H9 (cell line): ENCODE results near the gene ACP4. TPM values are rescaled to one million over a fixed set of nuclear protein-coding genes. Genes with fewer than 3 reads are reported as not detected.

Source experiments
- DNase-seq: peaks from one replicate; pipeline ENCODE4 v3.0.0-alpha.2; 2017
- H2AFZ ChIP-seq: one replicate; pipeline ENCODE4 v1.6.1; 2013; ENCODE audit warnings: mild to moderate bottlenecking, low read length, control low read depth, moderate library complexity
- H2AK5ac ChIP-seq: 2 replicates; pipeline ENCODE4 v1.6.1; 2013; ENCODE audit warnings: low read length, control low read depth, mixed read lengths; ENCODE audit not compliant: insufficient read length
- H2BK120ac ChIP-seq: one replicate; pipeline ENCODE4 v1.6.1; 2013; ENCODE audit warnings: low read depth, mild to moderate bottlenecking, low read length, control low read depth, inconsistent platforms; ENCODE audit not compliant: poor library complexity, severe bottlenecking
- H2BK12ac ChIP-seq: 2 replicates; pipeline ENCODE4 v1.6.1; 2013; ENCODE audit warnings: low read length, control low read depth, mixed read lengths, low read depth; ENCODE audit not compliant: insufficient read length
- H2BK15ac ChIP-seq: 2 replicates; pipeline ENCODE4 v1.6.1; 2013; ENCODE audit warnings: low read depth, low read length, control low read depth
- H2BK20ac ChIP-seq: one replicate; pipeline ENCODE4 v1.6.1; 2013; ENCODE audit warnings: low read depth, mild to moderate bottlenecking, low read length, control low read depth, inconsistent platforms; ENCODE audit not compliant: poor library complexity, severe bottlenecking
- H2BK5ac ChIP-seq: 2 replicates; pipeline ENCODE4 v1.6.1; 2013; ENCODE audit warnings: low read length, control low read depth, mixed read lengths; ENCODE audit not compliant: insufficient read length
- H3K14ac ChIP-seq: 2 replicates; pipeline ENCODE4 v1.6.1; 2013; ENCODE audit warnings: low read length, control low read depth; ENCODE audit not compliant: insufficient read depth
- H3K18ac ChIP-seq: 2 replicates; pipeline ENCODE4 v1.6.1; 2013; ENCODE audit warnings: low read depth, mild to moderate bottlenecking, mixed read lengths, low read length, control low read depth; ENCODE audit not compliant: insufficient read length
- H3K23ac ChIP-seq: 2 replicates; pipeline ENCODE4 v1.6.1; 2013; ENCODE audit warnings: low read length, control low read depth, mixed read lengths, low read depth; ENCODE audit not compliant: insufficient read length
- H3K23me2 ChIP-seq: 2 replicates; pipeline ENCODE4 v1.6.1; 2013; ENCODE audit warnings: low read depth, mild to moderate bottlenecking, mixed read lengths, low read length, control low read depth; ENCODE audit not compliant: insufficient read length, poor library complexity, severe bottlenecking
- H3K27ac ChIP-seq: 2 replicates; pipeline ENCODE4 v1.5.1; 2013; ENCODE audit warnings: low read length, control low read depth, mixed read lengths, low read depth; ENCODE audit not compliant: insufficient read length
- H3K27me3 ChIP-seq: 2 replicates; pipeline ENCODE4 v1.6.1; 2013; ENCODE audit warnings: low read length, control low read depth, inconsistent platforms; ENCODE audit not compliant: insufficient read depth
- H3K4ac ChIP-seq: 2 replicates; pipeline ENCODE4 v1.6.1; 2013; ENCODE audit warnings: low read depth, mild to moderate bottlenecking, control low read depth, inconsistent platforms, low read length, moderate library complexity
- H3K4me1 ChIP-seq: 2 replicates; pipeline ENCODE4 v1.6.1; 2013; ENCODE audit warnings: low read length, control low read depth, inconsistent platforms; ENCODE audit not compliant: insufficient read depth
- H3K4me2 ChIP-seq: 2 replicates; pipeline ENCODE4 v1.6.1; 2013; ENCODE audit warnings: low read length, control low read depth, mixed read lengths; ENCODE audit not compliant: insufficient read length, insufficient read depth
- H3K56ac ChIP-seq: 2 replicates; pipeline ENCODE4 v1.6.1; 2013; ENCODE audit warnings: low read depth, mild to moderate bottlenecking, mixed read lengths, low read length, control low read depth; ENCODE audit not compliant: insufficient read length
- H3K79me1 ChIP-seq: 2 replicates; pipeline ENCODE4 v1.6.1; 2013; ENCODE audit warnings: low read depth, mild to moderate bottlenecking, moderate library complexity, low read length, control low read depth, inconsistent platforms; ENCODE audit not compliant: insufficient read depth, poor library complexity, severe bottlenecking
- H3K79me2 ChIP-seq: 2 replicates; pipeline ENCODE4 v1.6.1; 2013; ENCODE audit warnings: low read length, control low read depth, inconsistent platforms; ENCODE audit not compliant: insufficient read depth
- H3K9ac ChIP-seq: 2 replicates; pipeline ENCODE4 v1.6.1; 2013; ENCODE audit warnings: low read length, control low read depth, mixed read lengths; ENCODE audit not compliant: insufficient read length; ENCODE audit errors: extremely low read depth
- H3K9me3 ChIP-seq: one replicate; pipeline ENCODE4 v1.6.1; 2013; ENCODE audit warnings: low read depth, low read length, inconsistent platforms; ENCODE audit not compliant: control insufficient read depth
- H3T11ph ChIP-seq: one replicate; pipeline ENCODE4 v1.6.1; 2013; ENCODE audit warnings: mild to moderate bottlenecking, low read length, control low read depth, inconsistent platforms
- H4K20me1 ChIP-seq: one replicate; pipeline ENCODE4 v1.6.1; 2013; ENCODE audit not compliant: control insufficient read depth, insufficient read length, insufficient read depth
- H4K5ac ChIP-seq: 2 replicates; pipeline ENCODE4 v1.6.1; 2013; ENCODE audit warnings: low read depth, mild to moderate bottlenecking, mixed read lengths, low read length, control low read depth; ENCODE audit not compliant: insufficient read length
- H4K8ac ChIP-seq: replicated peaks from 2 replicates; pipeline ENCODE4 v1.6.1; 2013; ENCODE audit warnings: low read length, control low read depth, mixed read lengths, low read depth; ENCODE audit not compliant: insufficient read length
- H4K91ac ChIP-seq: 2 replicates; pipeline ENCODE4 v1.6.1; 2013; ENCODE audit warnings: low read depth, mild to moderate bottlenecking, moderate library complexity, mixed read lengths, low read length, control low read depth; ENCODE audit not compliant: insufficient read length
- H3K27ac Mint-ChIP-seq, 3 experiments: 2 replicates in 2 of 3; 3 replicates in 1 of 3; pipeline ENCODE4 v1.8.0; 2020 to 2021; ENCODE audit warnings: mixed read lengths in 3 of 3, mild to moderate bottlenecking in 1 of 3, moderate library complexity in 1 of 3
- H3K27me3 Mint-ChIP-seq: 2 replicates; pipeline ENCODE4 v1.8.0; 2021; ENCODE audit warnings: low read depth, mild to moderate bottlenecking, moderate library complexity, mixed read lengths
- H3K36me3 Mint-ChIP-seq, 3 experiments: 2 replicates in 2 of 3; 3 replicates in 1 of 3; pipeline ENCODE4 v1.8.0; 2020 to 2021; ENCODE audit warnings: low read depth in 3 of 3, mixed read lengths in 3 of 3; ENCODE audit not compliant: insufficient read depth in 1 of 3
- H3K4me1 Mint-ChIP-seq, 2 experiments: 2 replicates each; pipeline ENCODE4 v1.8.0; 2020; ENCODE audit warnings: mixed read lengths in 2 of 2
- H3K4me3 Mint-ChIP-seq, 2 experiments: 2 replicates in 1 of 2; 3 replicates in 1 of 2; pipeline ENCODE4 v1.8.0; 2020 to 2021; ENCODE audit warnings: mild to moderate bottlenecking in 2 of 2, mixed read lengths in 2 of 2, moderate library complexity in 1 of 2
- H3K9me3 Mint-ChIP-seq, 2 experiments: 2 replicates in 1 of 2; 3 replicates in 1 of 2; pipeline ENCODE4 v1.8.0; 2020; ENCODE audit warnings: mild to moderate bottlenecking in 2 of 2, mixed read lengths in 2 of 2, moderate library complexity in 1 of 2
- CTCF ChIP-seq: fragments of 200-600 bp; sonication (generic); conservative IDR thresholded peaks from 3 replicates; pipeline ENCODE4 v1.8.0; 2021; ENCODE audit warnings: antibody characterized with exemption, mild to moderate bottlenecking
- WGBS: extraction: QIAGEN DNeasy Blood & Tissue Kit; methylation state at CpG from one replicate; pipeline ENCODE4 v1.1.7; 2013; ENCODE audit warnings: missing lambda C conversion rate, low lambda C conversion rate, mixed read lengths; ENCODE audit not compliant: insufficient read length; ENCODE audit errors: extremely low coverage; 5-methylcytosine and 5-hydroxymethylcytosine counted together
- total RNA-seq: library from RNA; stranded (reverse); gene quantifications from 2 replicates; pipeline ENCODE4 v1.2.1, GENCODE V29; 2021

ACP4 gene
- total RNA-seq, 1 experiment from 2014 or later, result not detected

GRCh38 chr19:50743537-50743936 is 46.7 kb upstream of the ACP4 start:
- Mint-ChIP-seq H3K27me3 (peaks cover 24% of the 10 kb centered on the region), H3K4me3 (no peak overlapping the region), H3K9me3 (no peaks in the 10 kb centered on the region; a peak in 1 of 5 replicates), H3K4me1 (peaks cover 2 to 8% of the 10 kb centered on the region in 2 experiments), H3K36me3 (no peaks in the 10 kb centered on the region), H3K27ac (no peak overlapping the region)
- Histone ChIP-seq H3K9me3 (no peaks in the 10 kb centered on the region), H3K27ac (no peak overlapping the region), H2BK120ac (no peak overlapping the region), H4K20me1 (no peaks in the 10 kb centered on the region), H2AFZ (no peak overlapping the region), H2AK5ac (no peak overlapping the region), H2BK20ac (no peak overlapping the region), H3K4me1 (no peaks in the 10 kb centered on the region), H4K5ac (no peak overlapping the region), H3K27me3 (no peaks in the 10 kb centered on the region), H3K79me1 (no peaks in the 10 kb centered on the region), H3K4me2 (no peak overlapping the region), H3K14ac (no peak overlapping the region), H3K4ac (no peak overlapping the region), H3K23ac (no peak overlapping the region), H4K91ac (no peak overlapping the region), H3K9ac (no peak overlapping the region), H2BK15ac (no peak overlapping the region), H3K18ac (no peak overlapping the region), H3K79me2 (no peaks in the 10 kb centered on the region), H2BK5ac (no peak overlapping the region), H2BK12ac (no peak overlapping the region), H3K23me2 (no peaks in the 10 kb centered on the region), H3K56ac (no peak overlapping the region), H3T11ph (no peak overlapping the region), H4K8ac (no peak overlapping the region)
- DNase-seq, result no peak
- no CpG with 5 or more reads among the region's 6 CpGs for WGBS
- no peak for TF ChIP-seq CTCF
